ENCODE measurements around the gene STARD7.

Gene STARD7

GRCh38 chr2:96148410-96149217 lies 60.0 kb downstream of the STARD7 start (continued):
- no peak for TF ChIP-seq ZNF571 (tag by site-specific recombination; IDR thresholded peaks at IDR 0.05)
- peak; percentile 74 for TF ChIP-seq SP2 (tag by site-specific recombination; IDR thresholded peaks at IDR 0.05)
- TF ChIP-seq SP3 (tag by site-specific recombination; IDR thresholded peaks at IDR 0.05) = peak; percentile 75
- TF ChIP-seq KLF8 (tag by site-specific recombination; IDR thresholded peaks at IDR 0.05) = 0 out of 2 replicates have a peak, but pooled peaks have one; percentile 17
- TF ChIP-seq ZNF398 (tag by site-specific recombination; IDR thresholded peaks at IDR 0.05) = peak; percentile 73; the same call in 1 of the 2 replicates
- no peak for TF ChIP-seq ZNF214 (tag by site-specific recombination; IDR thresholded peaks at IDR 0.05; ENCODE audit: borderline replicate concordance)
- no peak for TF ChIP-seq ZNF585B (tag by site-specific recombination; IDR thresholded peaks at IDR 0.05)
- peak; percentile 45; the same call in 1 of the 2 replicates for TF ChIP-seq ZNF341 (tag by site-specific recombination; IDR thresholded peaks at IDR 0.05; ENCODE audit: low read depth)
- TF ChIP-seq ZNF174 (tag by site-specific recombination; IDR thresholded peaks at IDR 0.05) = no peak
- peak; percentile 73 for TF ChIP-seq ZIC2 (tag by site-specific recombination; IDR thresholded peaks at IDR 0.05)
- TF ChIP-seq ZNF747 (tag by site-specific recombination; IDR thresholded peaks at IDR 0.05) = no peak
- no peak for TF ChIP-seq ZNF24 (tag by site-specific recombination; IDR thresholded peaks at IDR 0.05)
- TF ChIP-seq ZBTB17 (tag by site-specific recombination; IDR thresholded peaks at IDR 0.05) = peak; percentile 27; the same call in 1 of the 2 replicates
- no peak for TF ChIP-seq MZF1 (tag by site-specific recombination; IDR thresholded peaks at IDR 0.05; ENCODE audit: borderline replicate concordance)
- TF ChIP-seq ZNF473 (tag by site-specific recombination; IDR thresholded peaks at IDR 0.05) = no peak
- no peak for TF ChIP-seq ZNF404 (tag by site-specific recombination; IDR thresholded peaks at IDR 0.05)
- no peak for TF ChIP-seq ZNF221 (tag by site-specific recombination; IDR thresholded peaks at IDR 0.05; ENCODE audit: borderline replicate concordance)
- TF ChIP-seq ZNF394 (tag by site-specific recombination; IDR thresholded peaks at IDR 0.05; ENCODE audit: borderline replicate concordance) = no peak
- no peak for TF ChIP-seq BCL11B (tag by site-specific recombination; IDR thresholded peaks at IDR 0.05; ENCODE audit: low read depth)
- TF ChIP-seq ZNF776 (tag by site-specific recombination; IDR thresholded peaks at IDR 0.05; ENCODE audit: borderline replicate concordance) = no peak
- peak; percentile 87 for TF ChIP-seq GLIS1 (tag by site-specific recombination; IDR thresholded peaks at IDR 0.05)
- TF ChIP-seq EGR2 (tag by site-specific recombination; IDR thresholded peaks at IDR 0.05; ENCODE audit: low read depth) = peak; percentile 72
- no peak for TF ChIP-seq ZNF2 (tag by site-specific recombination; IDR thresholded peaks at IDR 0.05)
- no peak for TF ChIP-seq ZNF302 (tag by site-specific recombination; IDR thresholded peaks at IDR 0.05; ENCODE audit: low read depth)
- no peak for TF ChIP-seq ZNF19 (tag by site-specific recombination; IDR thresholded peaks at IDR 0.05; ENCODE audit: low read depth)
- no peak for TF ChIP-seq TCF7L2 (IDR thresholded peaks at IDR 0.05; ENCODE audit: borderline replicate concordance, low read depth, low read length)
- TF ChIP-seq ZNF366 (tag by site-specific recombination; conservative IDR thresholded peaks at IDR 0.05) = 0 out of 2 replicates have a peak, but pooled peaks have one; percentile 12
- TF ChIP-seq GLIS2 (tag by site-specific recombination; IDR thresholded peaks at IDR 0.05) = peak; percentile 56
- TF ChIP-seq PRDM1 (tag by site-specific recombination; IDR thresholded peaks at IDR 0.05) = 0 out of 2 replicates have a peak, but pooled peaks have one; percentile 9
- no peak for TF ChIP-seq ZBTB49 (tag by site-specific recombination; IDR thresholded peaks at IDR 0.05; ENCODE audit: low read depth)
- TF ChIP-seq ZNF777 (tag by site-specific recombination; IDR thresholded peaks at IDR 0.05; ENCODE audit: borderline replicate concordance) = 0 out of 2 replicates have a peak, but pooled peaks have one; percentile 42
- no peak for TF ChIP-seq ZSCAN5A (tag by site-specific recombination; IDR thresholded peaks at IDR 0.05)

All from HEK293 (cell line).